Kidney capillary endothelial cell (primary cell): ENCODE results near the gene WHAMM.
"Not testable (repeated sequence)": the region's sequence is repeated elsewhere in the genome, so short reads cannot be mapped to it uniquely, and the experiment has no call there.

Experiments used
- DNase-seq: peaks from one replicate; pipeline ENCODE4 v3.0.0-alpha.2; 2018; ENCODE audit warnings: low spot score

Gene WHAMM

DNA sequence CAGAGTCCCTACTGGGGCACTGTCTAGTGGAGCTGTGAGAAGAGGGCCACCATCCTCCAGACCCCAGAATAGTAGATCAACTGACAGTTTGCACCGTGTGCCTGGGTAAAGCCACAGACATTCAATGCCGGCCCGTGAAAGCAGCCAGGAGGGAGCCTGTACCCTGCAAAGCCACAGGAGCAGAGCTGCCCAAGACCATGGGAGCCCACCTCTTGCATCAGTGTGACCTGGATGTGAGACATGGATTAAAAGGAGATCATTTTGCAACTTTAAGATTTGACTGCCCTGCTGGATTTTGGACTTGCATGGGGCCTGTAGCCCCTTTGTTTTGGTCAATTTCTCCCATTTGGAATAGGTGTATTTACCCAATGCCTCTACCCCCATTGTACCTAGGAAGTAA is 56.6 kb downstream of the WHAMM start:
- DNase-seq, result not testable (repeated sequence)

DNA sequence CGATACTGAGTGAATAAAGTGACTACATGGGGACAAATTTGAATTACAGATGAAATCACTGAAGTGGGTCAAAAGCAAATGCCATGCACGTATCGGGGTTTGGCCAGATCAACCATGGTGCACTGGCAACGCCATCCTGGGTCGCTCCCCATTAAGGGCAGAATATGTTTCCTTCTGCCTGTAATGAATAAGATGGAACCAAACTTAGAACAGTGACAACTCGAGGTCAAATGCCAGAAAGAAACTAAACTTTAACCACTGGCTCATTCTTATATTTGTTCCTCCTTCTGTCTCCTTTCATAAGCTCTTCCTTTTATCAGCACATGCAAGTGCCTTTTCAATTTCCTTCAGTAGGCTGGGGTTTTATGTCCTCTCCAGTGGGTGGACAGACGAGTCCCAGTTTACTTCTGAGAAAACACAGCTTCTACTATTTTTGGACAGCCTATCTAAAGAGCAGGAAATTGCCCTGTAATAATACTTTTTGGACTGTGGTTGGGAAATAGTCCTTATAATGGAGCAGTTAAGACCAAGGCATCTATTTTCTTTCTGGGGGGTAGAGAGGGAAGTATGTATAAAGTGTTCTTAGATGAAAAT is 61.4 kb downstream of the WHAMM start:
- DNase-seq, result no peak

- no peak for DNase-seq
These were observed 61.9 kb downstream of the WHAMM start for GRCh38 chr15:82871358-82871757.

GRCh38 chr15:82871832-82872484 is 62.5 kb downstream of the WHAMM start:
- no peak for DNase-seq

DNA sequence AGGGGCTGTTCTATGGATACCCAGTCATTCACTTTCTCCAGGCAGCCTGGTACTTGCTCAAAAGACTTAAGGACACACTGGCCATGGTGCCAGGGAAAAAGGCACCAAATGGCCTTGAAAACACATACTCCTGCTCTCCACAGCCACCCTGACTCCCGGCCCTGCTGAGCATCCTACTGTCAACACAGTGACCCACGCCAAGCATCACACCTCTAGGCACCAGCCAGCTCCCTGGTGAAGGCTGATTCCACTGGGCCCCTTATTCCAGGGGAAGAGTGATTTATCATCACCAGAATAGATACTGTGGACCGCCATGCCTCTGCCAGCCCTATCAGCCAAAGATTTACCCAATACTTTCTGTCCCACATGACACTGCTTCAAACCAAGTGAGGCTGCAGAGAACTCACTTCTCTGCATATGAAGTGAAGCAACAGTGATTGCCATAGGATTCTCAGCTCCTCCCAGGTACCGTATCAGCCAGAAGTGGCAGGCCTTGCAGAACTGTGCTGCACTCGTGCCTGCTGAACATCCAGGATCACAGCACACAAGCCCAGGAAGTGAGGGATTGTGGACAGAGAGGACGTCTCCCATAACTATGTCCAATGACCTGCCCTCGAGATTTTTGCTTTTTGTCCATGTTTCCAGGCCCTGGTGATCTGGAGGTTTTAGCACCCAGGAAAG is 63.7 kb downstream of the WHAMM start:
- no peak for DNase-seq

GRCh38 chr15:82874267-82874666 is 64.8 kb downstream of the WHAMM start:
- no peak for DNase-seq

GRCh38 chr15:82874961-82875360 is 65.5 kb downstream of the WHAMM start:
- DNase-seq, result no peak

GRCh38 chr15:82875411-82876003 is 66.1 kb downstream of the WHAMM start:
- DNase-seq, result no peak

- DNase-seq, result no peak
These were observed 68.4 kb downstream of the WHAMM start for GRCh38 chr15:82877825-82878224.

- DNase-seq, result no peak
These were observed 68.9 kb downstream of the WHAMM start for GRCh38 chr15:82878325-82878724.

- no peak for DNase-seq
These were observed 71.3 kb downstream of the WHAMM start for GRCh38 chr15:82880704-82881103.

DNA sequence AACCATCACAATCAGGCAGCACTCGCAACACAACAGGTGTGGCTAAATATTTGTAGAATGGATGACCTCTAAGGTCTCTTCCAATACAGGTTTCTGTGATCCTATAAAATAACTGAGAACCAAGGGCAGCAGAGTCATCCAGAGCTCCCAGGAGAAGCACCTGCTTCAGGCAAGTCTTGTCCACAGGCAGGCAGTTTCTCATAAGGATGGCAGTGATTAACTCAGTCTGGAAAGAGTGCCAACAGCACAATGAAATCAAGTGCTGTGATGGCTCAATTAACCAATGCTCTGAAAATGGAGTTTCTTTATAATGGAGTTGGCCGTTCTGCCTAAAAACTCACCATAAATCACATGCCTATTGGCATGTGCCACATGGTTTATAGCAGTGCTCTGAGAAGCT is 72.3 kb downstream of the WHAMM start:
- DNase-seq, result no peak

- no peak for DNase-seq
These were observed 73.0 kb downstream of the WHAMM start for GRCh38 chr15:82882273-82882928.
